Endometrial microvascular endothelial cells (primary cell): Measurements from ENCODE around the gene LUC7L3. TPM values are rescaled to one million over a fixed set of nuclear protein-coding genes. Genes with fewer than 3 reads are reported as not detected.

Experiments
- in situ Hi-C: cut with HindIII; loops from 2 replicates; pipeline ENCODE4 v1.10.0; 2017; ENCODE audit warnings: low sequenced_read_pairs, low pct_unique_long_range_greater_than_20kb; ENCODE audit errors: inconsistent ontology term
- total RNA-seq: library from RNA; depleted of rRNA; stranded (reverse); fragments of >200 nt; gene quantifications from one replicate; pipeline ENCODE4 v1.2.3, GENCODE V29; 2015; ENCODE audit errors: inconsistent ontology term

The LUC7L3 gene
- total RNA-seq, 1 donor from 2014 or later = 15.7 TPM

DNA sequence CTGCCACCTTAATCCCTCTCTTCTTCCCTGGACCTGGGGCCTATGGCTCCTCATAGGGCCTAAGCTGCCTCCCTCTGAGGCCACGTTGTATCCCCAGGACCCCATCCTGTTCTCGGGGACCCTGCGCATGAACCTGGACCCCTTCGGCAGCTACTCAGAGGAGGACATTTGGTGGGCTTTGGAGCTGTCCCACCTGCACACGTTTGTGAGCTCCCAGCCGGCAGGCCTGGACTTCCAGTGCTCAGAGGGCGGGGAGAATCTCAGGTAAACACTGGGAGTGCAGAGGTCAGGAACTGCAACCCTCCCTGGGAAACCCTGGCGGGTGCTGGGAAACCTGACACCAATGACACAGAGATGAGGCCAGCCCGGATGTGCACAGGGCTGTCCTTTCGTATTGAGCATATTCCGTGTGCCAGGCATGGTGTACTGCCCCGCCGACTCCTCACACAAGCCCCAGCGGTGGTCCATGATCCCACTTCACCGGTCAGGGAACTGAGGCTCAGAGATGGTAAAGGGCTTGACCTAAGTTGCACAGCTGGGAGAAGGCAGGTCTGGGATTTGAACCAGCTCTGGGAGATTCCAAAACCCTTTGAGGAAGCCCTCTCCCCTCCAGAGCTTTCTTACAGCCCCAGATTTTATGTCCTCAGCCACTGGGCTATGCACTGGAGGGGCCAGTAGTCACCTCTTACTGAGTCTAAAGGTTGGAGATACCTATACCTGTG is 34.6 kb upstream of the LUC7L3 start:
- in situ Hi-C loops = no loop called here

DNA sequence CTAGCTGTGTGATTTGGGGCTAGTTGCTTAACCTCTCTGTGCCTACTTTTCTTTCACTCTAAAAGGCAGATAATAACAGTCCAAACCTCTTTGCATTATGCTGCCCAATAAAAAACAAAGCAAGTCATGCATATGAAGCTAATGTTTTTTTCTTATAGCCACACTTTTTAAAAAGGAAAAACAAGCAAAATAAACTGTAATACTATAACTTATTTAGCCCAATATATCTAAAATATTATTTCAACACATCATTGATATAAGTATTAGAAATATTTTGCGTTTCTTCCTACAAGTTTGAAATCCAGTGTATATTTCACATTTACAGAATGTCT is 34.1 kb upstream of the LUC7L3 start:
- in situ Hi-C loops = no loop called here

- in situ Hi-C loops = no loop called here
These were observed 33.5 kb upstream of the LUC7L3 start for GRCh38 chr17:50685691-50686493.

DNA sequence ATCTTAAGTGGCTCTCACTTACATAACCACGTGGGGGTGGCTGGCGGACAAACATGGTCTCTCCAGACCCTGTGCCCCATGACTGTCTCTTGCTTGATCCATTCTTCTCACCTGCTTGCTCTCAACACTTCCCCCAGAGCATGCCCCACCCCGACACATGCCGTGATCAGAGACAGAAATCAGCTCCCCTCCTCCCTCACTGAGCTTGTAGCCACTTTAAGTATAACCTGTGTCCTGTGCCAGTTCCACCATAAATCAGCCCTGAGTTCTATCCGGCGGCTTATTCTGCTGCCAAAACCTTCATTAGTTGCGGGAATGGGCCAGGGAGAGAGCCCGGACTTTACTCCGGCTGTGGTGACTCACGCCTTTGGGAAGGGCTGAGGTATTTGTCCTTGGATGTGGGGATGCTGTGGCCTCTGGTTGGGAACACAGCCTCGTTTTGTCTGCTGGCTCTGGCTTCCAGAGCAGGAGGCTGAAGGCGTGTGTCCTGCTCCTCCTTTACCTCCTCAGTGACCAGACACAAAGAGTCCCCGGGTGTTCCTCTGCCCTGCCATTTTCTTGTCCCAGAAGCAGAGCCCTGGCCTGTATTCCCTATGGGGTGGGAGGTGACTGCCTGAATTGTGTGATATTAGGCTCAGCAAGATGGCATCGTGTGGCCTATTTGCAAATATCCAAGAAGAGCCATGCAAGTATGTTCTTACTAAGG is 32.8 kb upstream of the LUC7L3 start:
- in situ Hi-C loops = no loop called here

DNA sequence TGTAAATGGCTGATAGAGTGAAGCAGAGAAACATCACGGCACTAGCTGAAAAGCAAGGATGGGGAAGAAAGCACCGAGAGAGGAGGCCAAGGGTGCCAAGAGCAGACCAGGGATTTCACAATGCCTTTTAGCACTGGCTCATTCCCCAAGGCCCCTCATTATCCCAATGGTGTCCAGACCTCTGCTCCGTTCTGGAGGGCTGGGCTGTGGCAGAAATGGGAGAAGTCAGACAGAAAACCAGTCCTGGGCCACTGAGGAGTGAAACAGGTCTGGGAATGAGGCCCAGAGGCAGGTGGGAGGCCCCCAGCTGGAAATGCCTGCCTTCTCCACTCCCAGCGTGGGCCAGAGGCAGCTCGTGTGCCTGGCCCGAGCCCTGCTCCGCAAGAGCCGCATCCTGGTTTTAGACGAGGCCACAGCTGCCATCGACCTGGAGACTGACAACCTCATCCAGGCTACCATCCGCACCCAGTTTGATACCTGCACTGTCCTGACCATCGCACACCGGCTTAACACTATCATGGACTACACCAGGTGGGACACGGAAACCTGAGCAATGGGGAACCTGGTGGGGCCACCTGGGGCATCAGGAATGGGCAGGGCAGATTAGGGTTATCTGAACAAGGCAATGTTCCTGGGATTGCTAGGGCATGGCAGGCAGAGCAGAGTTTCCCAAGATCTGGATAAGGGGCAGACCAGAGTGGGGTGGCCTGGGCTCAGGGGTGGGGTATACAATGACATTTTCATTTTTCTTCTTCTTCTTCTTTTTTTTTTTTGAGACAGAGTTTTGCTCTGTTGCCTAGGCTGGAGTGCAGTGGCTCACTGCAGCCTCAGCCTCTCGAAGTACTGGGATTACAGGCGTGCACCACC is 32.0 kb upstream of the LUC7L3 start:
- in situ Hi-C loops = no loop called here

- in situ Hi-C loops = no loop called here
These were observed 31.2 kb upstream of the LUC7L3 start for GRCh38 chr17:50688245-50688644.

DNA sequence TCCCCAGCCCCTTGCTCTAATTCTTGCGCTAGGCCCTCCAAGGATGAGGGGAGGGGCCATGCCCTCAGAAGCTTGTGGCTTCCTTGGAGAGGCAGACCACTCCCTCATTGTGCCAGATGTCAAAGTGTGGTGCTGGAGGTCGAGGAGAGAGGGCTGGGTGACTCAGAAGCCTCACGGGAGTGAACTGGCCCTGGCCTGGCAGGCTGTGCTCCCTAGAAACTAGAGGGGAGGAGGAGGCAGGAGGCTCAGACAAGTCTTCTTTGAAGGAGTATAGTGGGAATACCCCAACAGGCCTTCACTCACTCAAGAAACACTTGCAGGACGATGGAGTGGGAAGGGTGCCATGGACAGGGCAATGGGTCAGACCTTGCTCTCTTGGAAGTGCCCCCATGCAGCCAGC is 30.2 kb upstream of the LUC7L3 start:
- in situ Hi-C loops = no loop called here

- in situ Hi-C loops = no loop called here
These were observed 29.2 kb upstream of the LUC7L3 start for GRCh38 chr17:50689956-50690886.

DNA sequence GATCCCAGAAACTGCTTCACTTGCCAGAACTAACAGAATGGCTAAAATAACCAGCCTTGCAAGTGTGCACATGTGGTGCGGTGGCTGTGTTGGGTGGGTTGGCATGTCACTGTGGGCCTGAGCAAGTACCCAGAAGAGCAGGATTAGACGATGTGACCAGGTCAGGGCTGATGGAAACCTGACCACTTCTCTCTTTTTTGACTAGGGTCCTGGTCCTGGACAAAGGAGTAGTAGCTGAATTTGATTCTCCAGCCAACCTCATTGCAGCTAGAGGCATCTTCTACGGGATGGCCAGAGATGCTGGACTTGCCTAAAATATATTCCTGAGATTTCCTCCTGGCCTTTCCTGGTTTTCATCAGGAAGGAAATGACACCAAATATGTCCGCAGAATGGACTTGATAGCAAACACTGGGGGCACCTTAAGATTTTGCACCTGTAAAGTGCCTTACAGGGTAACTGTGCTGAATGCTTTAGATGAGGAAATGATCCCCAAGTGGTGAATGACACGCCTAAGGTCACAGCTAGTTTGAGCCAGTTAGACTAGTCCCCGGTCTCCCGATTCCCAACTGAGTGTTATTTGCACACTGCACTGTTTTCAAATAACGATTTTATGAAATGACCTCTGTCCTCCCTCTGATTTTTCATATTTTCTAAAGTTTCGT is 28.4 kb upstream of the LUC7L3 start:
- in situ Hi-C loops = no loop called here

DNA sequence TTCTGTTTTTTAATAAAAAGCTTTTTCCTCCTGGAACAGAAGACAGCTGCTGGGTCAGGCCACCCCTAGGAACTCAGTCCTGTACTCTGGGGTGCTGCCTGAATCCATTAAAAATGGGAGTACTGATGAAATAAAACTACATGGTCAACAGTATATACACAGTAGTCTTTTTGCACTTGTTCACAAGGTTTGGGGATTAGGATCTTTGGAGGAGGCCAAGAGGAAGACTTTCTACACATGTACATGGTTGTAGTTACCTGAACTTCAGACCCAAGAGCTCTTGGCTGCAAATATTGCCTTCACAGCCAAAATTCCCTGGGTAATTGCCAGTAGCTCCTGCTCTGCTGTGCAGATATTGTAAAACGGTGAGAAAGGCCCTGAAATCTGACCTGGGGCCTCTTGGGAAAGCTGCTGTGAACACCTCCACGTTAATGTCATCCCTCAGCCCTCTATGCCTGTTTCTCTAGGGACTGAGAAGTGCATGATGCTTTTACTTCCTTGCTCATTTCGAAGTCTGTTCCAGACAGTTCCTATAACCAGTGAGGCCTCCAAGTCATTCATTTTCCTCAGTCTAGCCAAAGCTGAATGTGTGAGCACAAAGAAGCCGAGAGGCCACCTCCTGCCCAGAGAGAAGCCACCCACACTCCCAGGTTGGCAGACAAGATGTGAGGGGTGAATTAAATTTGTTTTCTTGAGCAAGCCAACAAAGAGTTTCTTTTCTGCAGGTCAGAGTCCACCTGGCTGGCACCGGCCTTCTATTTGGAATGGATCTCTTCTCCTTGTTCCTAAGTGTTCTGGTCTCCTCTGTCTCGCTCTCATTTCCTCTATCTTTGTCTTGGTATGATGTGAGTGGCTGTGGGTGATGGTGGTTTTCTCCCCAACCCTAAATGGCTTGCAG is 27.6 kb upstream of the LUC7L3 start:
- in situ Hi-C loops = no loop called here

- in situ Hi-C loops = no loop called here
These were observed 26.9 kb upstream of the LUC7L3 start for GRCh38 chr17:50692448-50693035.

- in situ Hi-C loops = no loop called here
These were observed 26.2 kb upstream of the LUC7L3 start for GRCh38 chr17:50693036-50693682.

DNA sequence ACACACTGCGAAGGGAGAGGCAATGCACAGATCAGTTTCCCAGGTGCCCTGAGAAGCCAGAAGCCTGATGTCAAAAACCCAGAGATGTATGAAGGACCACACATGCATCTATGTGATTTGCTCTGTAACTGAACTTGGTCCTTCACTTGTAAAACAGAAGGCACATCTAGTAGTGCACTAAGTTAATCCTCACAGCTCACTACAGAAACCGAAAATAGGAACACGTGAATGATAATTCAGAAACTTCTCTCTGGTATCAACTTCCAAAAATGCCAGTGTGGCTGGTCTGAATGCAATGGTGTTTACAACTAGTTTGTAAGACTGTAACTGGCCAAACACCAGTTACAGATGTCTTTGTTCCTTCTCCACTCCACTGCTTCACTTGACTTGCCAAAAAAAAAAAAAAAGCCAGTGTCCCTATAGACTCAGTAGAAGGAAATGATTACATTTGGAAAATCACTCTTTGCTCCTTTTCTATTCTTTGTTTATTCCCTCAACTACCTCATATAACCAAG is 23.0 kb upstream of the LUC7L3 start:
- in situ Hi-C loops = no loop called here

- in situ Hi-C loops = no loop called here
These were observed 22.3 kb upstream of the LUC7L3 start for GRCh38 chr17:50697062-50697461.

DNA sequence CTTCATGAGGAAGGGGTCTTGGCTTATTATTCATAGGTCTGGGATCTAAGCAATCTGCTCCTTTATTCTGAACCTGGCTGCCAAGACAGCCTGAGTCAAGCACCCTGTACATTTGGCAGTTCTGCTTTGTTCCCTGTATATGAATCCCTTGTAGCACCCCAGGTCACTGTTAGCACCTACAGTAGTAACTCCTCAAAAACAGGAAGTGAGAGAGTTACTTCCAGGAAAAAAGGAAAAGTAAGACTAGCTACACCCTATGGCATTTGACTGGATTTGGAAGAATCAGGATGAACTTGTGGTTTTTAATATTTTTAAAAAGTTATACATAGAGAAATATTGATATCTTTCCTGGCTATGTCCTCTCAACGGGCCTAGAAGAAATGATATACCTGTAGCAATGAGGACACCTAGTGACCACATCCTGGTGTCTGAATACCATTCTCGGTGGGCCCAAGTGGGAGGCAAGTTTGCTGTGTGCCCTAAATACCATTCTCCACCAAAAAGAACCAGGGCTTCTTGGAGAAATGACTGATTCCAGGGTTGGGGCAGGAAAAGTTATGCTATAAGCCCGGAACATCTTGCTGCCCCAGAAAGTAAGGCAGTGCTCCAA is 21.6 kb upstream of the LUC7L3 start:
- in situ Hi-C loops = no loop called here
